Measurements from ENCODE around the gene NCMAP. TPM values are rescaled to one million over a fixed set of nuclear protein-coding genes. Genes with fewer than 3 reads are reported as not detected.

The NCMAP gene
- total RNA-seq, 1 donor from 2014 or later, result 0.52 TPM

GRCh38 chr1:24586970-24587820 lies 31.3 kb downstream of the NCMAP start:
- peaks cover 0 to 19% (median 2%) of the 10 kb centered on the region in 3 donors for H3K27me3 ChIP-seq (ENCODE audit: control insufficient read depth in 3 of 3, insufficient read depth in 3 of 3, low read length in 3 of 3)
- peaks cover 0 to 6% (median 6%) of the 10 kb centered on the region in 3 donors for H3K4me1 ChIP-seq (ENCODE audit: control insufficient read depth in 3 of 3, insufficient read depth in 3 of 3, low read length in 3 of 3)
- no peaks in the 10 kb centered on the region for H3K9me3 ChIP-seq (ENCODE audit: control insufficient read depth in 3 of 3, low read length in 3 of 3)
- no peak overlapping the region for H3K4me3 ChIP-seq (ENCODE audit: low read length in 3 of 3)
- H3K9ac ChIP-seq (ENCODE audit: low read depth in 1 of 3, low read length in 3 of 3), result no peak overlapping the region
- H3K27ac ChIP-seq (ENCODE audit: low read depth, low read length), result no peak overlapping the region
- no peaks in the 10 kb centered on the region for H3K36me3 ChIP-seq (ENCODE audit: control insufficient read depth in 3 of 3, insufficient read depth in 3 of 3, low read length in 3 of 3)

DNA sequence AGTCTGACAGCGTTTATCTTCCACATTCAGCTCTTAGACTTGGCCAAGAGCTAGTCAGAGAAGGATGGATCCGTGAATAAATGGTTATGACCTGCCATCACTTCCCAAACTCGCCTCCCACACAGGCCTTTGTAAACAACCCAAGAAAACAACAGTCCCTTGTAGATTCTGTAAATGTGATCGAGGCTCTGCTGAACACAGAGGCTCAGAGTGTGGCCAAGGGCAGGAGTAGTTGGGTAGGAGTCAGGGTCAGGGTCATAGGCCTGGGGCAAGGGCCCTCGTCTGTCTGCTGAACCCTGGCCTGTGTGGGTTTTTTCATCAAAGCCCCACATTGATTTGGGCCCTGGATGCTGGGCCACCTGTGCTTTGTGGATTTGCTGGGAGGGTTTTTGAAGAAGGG lies 32.7 kb downstream of the NCMAP start:
- Histone ChIP-seq H3K4me3 (ENCODE audit: low read length in 3 of 3) (no peak overlapping the region), H3K27me3 (ENCODE audit: control insufficient read depth in 3 of 3, insufficient read depth in 3 of 3, low read length in 3 of 3) (peaks cover 0 to 19% (median 2%) of the 10 kb centered on the region in 3 donors), H3K9me3 (ENCODE audit: control insufficient read depth in 3 of 3, low read length in 3 of 3) (no peaks in the 10 kb centered on the region), H3K4me1 (ENCODE audit: control insufficient read depth in 3 of 3, insufficient read depth in 3 of 3, low read length in 3 of 3) (peaks cover 0 to 6% (median 6%) of the 10 kb centered on the region in 3 donors), H3K9ac (ENCODE audit: low read depth in 1 of 3, low read length in 3 of 3) (no peak overlapping the region), H3K36me3 (ENCODE audit: control insufficient read depth in 3 of 3, insufficient read depth in 3 of 3, low read length in 3 of 3) (no peaks in the 10 kb centered on the region), H3K27ac (ENCODE audit: low read depth, low read length) (no peak overlapping the region)

DNA sequence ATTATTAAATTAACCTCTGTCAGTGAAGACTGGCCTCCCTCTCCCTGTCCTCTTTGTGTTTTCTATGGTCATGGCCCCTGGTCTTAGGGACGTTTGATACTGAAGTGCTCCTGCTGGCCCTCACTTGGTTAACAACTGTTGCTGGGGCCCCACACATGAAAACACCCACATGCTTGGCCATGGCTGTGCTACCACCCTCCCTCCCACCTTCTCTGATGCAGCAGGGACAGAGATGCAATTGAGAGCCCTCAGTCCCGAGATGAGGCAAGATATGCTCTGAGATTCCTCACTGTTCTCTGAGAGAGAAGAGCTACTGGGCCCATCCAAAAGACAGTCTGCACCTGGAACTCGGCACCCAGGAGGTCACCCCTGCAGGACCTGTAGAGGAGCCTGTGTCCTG lies 33.3 kb downstream of the NCMAP start:
- Histone ChIP-seq H3K9me3 (ENCODE audit: control insufficient read depth in 3 of 3, low read length in 3 of 3) (no peaks in the 10 kb centered on the region), H3K27ac (ENCODE audit: low read depth, low read length) (no peak overlapping the region), H3K4me1 (ENCODE audit: control insufficient read depth in 3 of 3, insufficient read depth in 3 of 3, low read length in 3 of 3) (peaks cover 0 to 2% (median 2%) of the 10 kb centered on the region in 3 donors), H3K36me3 (ENCODE audit: control insufficient read depth in 3 of 3, insufficient read depth in 3 of 3, low read length in 3 of 3) (no peaks in the 10 kb centered on the region), H3K27me3 (ENCODE audit: control insufficient read depth in 3 of 3, insufficient read depth in 3 of 3, low read length in 3 of 3) (peaks cover 0 to 19% (median under 1%) of the 10 kb centered on the region in 3 donors), H3K9ac (ENCODE audit: low read depth in 1 of 3, low read length in 3 of 3) (no peak overlapping the region), H3K4me3 (ENCODE audit: low read length in 3 of 3) (no peak overlapping the region)

GRCh38 chr1:24591781-24592180 lies 35.9 kb downstream of the NCMAP start:
- H3K27me3 ChIP-seq (ENCODE audit: control insufficient read depth in 3 of 3, insufficient read depth in 3 of 3, low read length in 3 of 3), result peaks cover 0 to 15% (median 5%) of the 10 kb centered on the region in 3 donors
- no peaks in the 10 kb centered on the region for H3K4me1 ChIP-seq (ENCODE audit: control insufficient read depth in 3 of 3, insufficient read depth in 3 of 3, low read length in 3 of 3)
- H3K36me3 ChIP-seq (ENCODE audit: control insufficient read depth in 3 of 3, insufficient read depth in 3 of 3, low read length in 3 of 3), result no peaks in the 10 kb centered on the region
- H3K4me3 ChIP-seq (ENCODE audit: low read length in 3 of 3), result no peak overlapping the region
- no peaks in the 10 kb centered on the region for H3K9me3 ChIP-seq (ENCODE audit: control insufficient read depth in 3 of 3, low read length in 3 of 3)
- no peak overlapping the region for H3K27ac ChIP-seq (ENCODE audit: low read depth, low read length)
- H3K9ac ChIP-seq (ENCODE audit: low read depth in 1 of 3, low read length in 3 of 3), result no peak overlapping the region

DNA sequence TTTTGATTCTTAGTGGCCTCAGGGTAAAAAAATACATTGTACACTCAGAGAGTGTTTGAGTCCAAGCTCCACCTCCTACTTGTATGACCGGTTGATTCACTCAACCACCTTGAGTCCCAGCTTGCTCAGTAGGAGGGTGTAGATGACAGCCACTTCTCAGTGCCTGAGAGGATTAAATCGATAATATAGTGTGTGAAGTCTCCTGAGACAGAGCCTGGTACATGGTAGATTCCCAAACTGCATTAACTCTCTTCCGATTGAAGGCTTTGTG lies 38.4 kb downstream of the NCMAP start:
- H3K4me3 ChIP-seq (ENCODE audit: low read length in 3 of 3), result no peak overlapping the region
- H3K27ac ChIP-seq (ENCODE audit: low read depth, low read length), result no peak overlapping the region
- peaks cover 0 to 15% (median 5%) of the 10 kb centered on the region in 3 donors for H3K27me3 ChIP-seq (ENCODE audit: control insufficient read depth in 3 of 3, insufficient read depth in 3 of 3, low read length in 3 of 3)
- H3K4me1 ChIP-seq (ENCODE audit: control insufficient read depth in 3 of 3, insufficient read depth in 3 of 3, low read length in 3 of 3), result no peaks in the 10 kb centered on the region
- H3K9me3 ChIP-seq (ENCODE audit: control insufficient read depth in 3 of 3, low read length in 3 of 3), result no peaks in the 10 kb centered on the region
- H3K36me3 ChIP-seq (ENCODE audit: control insufficient read depth in 3 of 3, insufficient read depth in 3 of 3, low read length in 3 of 3), result no peaks in the 10 kb centered on the region
- H3K9ac ChIP-seq (ENCODE audit: low read depth in 1 of 3, low read length in 3 of 3), result no peak overlapping the region

- no peaks in the 10 kb centered on the region for H3K9me3 ChIP-seq (ENCODE audit: control insufficient read depth in 3 of 3, low read length in 3 of 3)
- peaks cover 5 to 15% (median 9%) of the 10 kb centered on the region in 3 donors for H3K27me3 ChIP-seq (ENCODE audit: control insufficient read depth in 3 of 3, insufficient read depth in 3 of 3, low read length in 3 of 3)
- no peak overlapping the region for H3K27ac ChIP-seq (ENCODE audit: low read depth, low read length)
- H3K9ac ChIP-seq (ENCODE audit: low read depth in 1 of 3, low read length in 3 of 3), result no peak overlapping the region
- H3K4me3 ChIP-seq (ENCODE audit: low read length in 3 of 3), result no peak overlapping the region
- H3K36me3 ChIP-seq (ENCODE audit: control insufficient read depth in 3 of 3, insufficient read depth in 3 of 3, low read length in 3 of 3), result no peaks in the 10 kb centered on the region
- H3K4me1 ChIP-seq (ENCODE audit: control insufficient read depth in 3 of 3, insufficient read depth in 3 of 3, low read length in 3 of 3), result no peaks in the 10 kb centered on the region
Measured at GRCh38 chr1:24596401-24596880, 40.6 kb downstream of the NCMAP start.

DNA sequence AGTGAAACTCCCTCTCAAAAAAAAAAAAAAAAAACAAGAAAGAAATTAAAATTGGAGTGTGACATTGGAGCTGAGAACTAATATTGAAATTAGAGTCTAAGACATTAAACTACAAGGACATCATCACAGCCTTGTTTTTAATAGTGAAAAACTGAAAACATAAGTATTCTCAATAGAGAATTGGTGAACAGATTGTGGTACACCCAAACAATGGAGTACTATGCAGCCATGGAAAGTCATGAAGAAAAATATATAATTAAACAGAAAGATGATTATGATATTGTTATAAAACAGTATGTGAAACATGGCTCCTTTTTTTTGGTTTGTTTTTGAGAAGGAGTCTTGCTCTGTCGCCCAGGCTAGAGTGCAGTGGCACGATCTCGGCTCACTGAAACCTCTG lies 43.4 kb downstream of the NCMAP start:
- H3K27ac ChIP-seq (ENCODE audit: low read depth, low read length), result no peak overlapping the region
- peaks cover 5 to 11% (median 9%) of the 10 kb centered on the region in 3 donors for H3K27me3 ChIP-seq (ENCODE audit: control insufficient read depth in 3 of 3, insufficient read depth in 3 of 3, low read length in 3 of 3)
- H3K36me3 ChIP-seq (ENCODE audit: control insufficient read depth in 3 of 3, insufficient read depth in 3 of 3, low read length in 3 of 3), result no peaks in the 10 kb centered on the region
- no peaks in the 10 kb centered on the region for H3K4me1 ChIP-seq (ENCODE audit: control insufficient read depth in 3 of 3, insufficient read depth in 3 of 3, low read length in 3 of 3)
- no peaks in the 10 kb centered on the region for H3K9me3 ChIP-seq (ENCODE audit: control insufficient read depth in 3 of 3, low read length in 3 of 3)
- H3K9ac ChIP-seq (ENCODE audit: low read depth in 1 of 3, low read length in 3 of 3), result no peak overlapping the region
- no peak overlapping the region for H3K4me3 ChIP-seq (ENCODE audit: low read length in 3 of 3)

DNA sequence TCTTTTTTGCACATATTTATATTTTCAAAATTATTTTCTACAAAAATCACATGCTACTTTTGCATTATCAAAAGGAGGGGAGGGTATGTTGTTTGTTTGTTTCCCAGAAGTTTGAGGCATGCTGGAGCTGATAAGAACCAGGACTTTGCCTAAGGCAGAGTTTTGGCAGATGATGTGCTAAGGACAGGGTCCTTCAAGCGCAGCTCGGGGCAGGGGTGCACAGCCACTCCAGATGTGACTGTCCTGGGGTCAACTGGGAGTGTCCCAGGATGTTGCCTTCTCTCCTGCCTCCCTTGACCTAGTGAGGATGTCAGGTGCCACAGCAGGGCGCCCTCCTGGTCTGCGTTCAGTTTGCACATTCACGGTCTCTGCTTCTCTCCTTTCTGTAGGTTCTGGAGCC lies 44.7 kb downstream of the NCMAP start:
- H3K4me3 ChIP-seq (ENCODE audit: low read length in 3 of 3), result no peak overlapping the region
- no peak overlapping the region for H3K9ac ChIP-seq (ENCODE audit: low read depth in 1 of 3, low read length in 3 of 3)
- no peaks in the 10 kb centered on the region for H3K4me1 ChIP-seq (ENCODE audit: control insufficient read depth in 3 of 3, insufficient read depth in 3 of 3, low read length in 3 of 3)
- no peak overlapping the region for H3K27ac ChIP-seq (ENCODE audit: low read depth, low read length)
- H3K27me3 ChIP-seq (ENCODE audit: control insufficient read depth in 3 of 3, insufficient read depth in 3 of 3, low read length in 3 of 3), result peaks cover 3 to 7% (median 5%) of the 10 kb centered on the region in 3 donors
- no peaks in the 10 kb centered on the region for H3K9me3 ChIP-seq (ENCODE audit: control insufficient read depth in 3 of 3, low read length in 3 of 3)
- H3K36me3 ChIP-seq (ENCODE audit: control insufficient read depth in 3 of 3, insufficient read depth in 3 of 3, low read length in 3 of 3), result no peaks in the 10 kb centered on the region

DNA sequence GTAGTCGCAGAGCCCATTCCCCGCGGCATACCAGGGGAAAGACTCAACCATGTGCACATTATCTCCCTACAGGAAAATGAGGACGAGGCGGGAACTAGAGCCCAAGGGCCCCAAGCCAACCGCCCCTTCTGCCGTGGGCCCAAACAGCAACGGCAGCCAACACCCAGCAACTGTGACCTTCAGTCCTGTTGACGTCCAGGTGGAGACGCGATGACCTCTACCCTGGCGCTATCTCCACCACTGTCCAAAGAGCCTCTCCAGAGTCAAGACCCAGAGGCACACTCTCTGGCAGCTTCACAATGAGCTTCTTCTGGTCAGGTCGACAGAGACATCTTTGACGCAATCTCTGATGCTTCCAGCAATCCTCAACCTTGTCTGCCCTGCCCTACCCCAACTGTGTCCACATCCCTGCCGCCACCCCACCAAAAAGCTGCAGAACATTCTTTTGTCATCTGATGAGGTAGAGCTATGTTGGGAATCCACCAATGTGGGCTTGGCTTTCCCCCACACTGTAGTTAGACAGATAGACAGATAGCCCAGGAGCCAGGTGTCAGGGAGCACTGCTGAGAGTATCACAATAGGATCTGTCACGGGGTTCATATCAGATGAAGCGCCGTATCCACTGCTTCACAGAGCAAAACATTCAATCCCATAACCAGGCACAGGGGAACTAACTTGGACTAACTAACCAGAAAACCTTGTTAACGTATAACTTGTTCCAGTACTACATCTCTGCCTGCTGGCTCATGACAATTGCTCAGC lies 49.8 kb downstream of the NCMAP start:
- H3K36me3 ChIP-seq (ENCODE audit: control insufficient read depth in 3 of 3, insufficient read depth in 3 of 3, low read length in 3 of 3), result no peaks in the 10 kb centered on the region
- H3K4me3 ChIP-seq (ENCODE audit: low read length in 3 of 3), result no peak overlapping the region
- H3K4me1 ChIP-seq (ENCODE audit: control insufficient read depth in 3 of 3, insufficient read depth in 3 of 3, low read length in 3 of 3), result no peaks in the 10 kb centered on the region
- no peaks in the 10 kb centered on the region for H3K9me3 ChIP-seq (ENCODE audit: control insufficient read depth in 3 of 3, low read length in 3 of 3)
- no peak overlapping the region for H3K9ac ChIP-seq (ENCODE audit: low read depth in 1 of 3, low read length in 3 of 3)
- no peak overlapping the region for H3K27ac ChIP-seq (ENCODE audit: low read depth, low read length)
- H3K27me3 ChIP-seq (ENCODE audit: control insufficient read depth in 3 of 3, insufficient read depth in 3 of 3, low read length in 3 of 3), result peaks cover 2 to 11% (median 6%) of the 10 kb centered on the region in 3 donors

GRCh38 chr1:24606296-24606605 lies 50.4 kb downstream of the NCMAP start:
- Histone ChIP-seq H3K27me3 (ENCODE audit: control insufficient read depth in 3 of 3, insufficient read depth in 3 of 3, low read length in 3 of 3) (peaks cover 0 to 10% (median 7%) of the 10 kb centered on the region in 3 donors), H3K9ac (ENCODE audit: low read depth in 1 of 3, low read length in 3 of 3) (no peak overlapping the region), H3K4me3 (ENCODE audit: low read length in 3 of 3) (no peak overlapping the region), H3K4me1 (ENCODE audit: control insufficient read depth in 3 of 3, insufficient read depth in 3 of 3, low read length in 3 of 3) (no peaks in the 10 kb centered on the region), H3K36me3 (ENCODE audit: control insufficient read depth in 3 of 3, insufficient read depth in 3 of 3, low read length in 3 of 3) (no peaks in the 10 kb centered on the region), H3K27ac (ENCODE audit: low read depth, low read length) (no peak overlapping the region), H3K9me3 (ENCODE audit: control insufficient read depth in 3 of 3, low read length in 3 of 3) (no peaks in the 10 kb centered on the region)

All from skeletal muscle tissue (tissue), 4 donors.